ENCODE results near the gene BAIAP3. TPM values are rescaled to one million over a fixed set of nuclear protein-coding genes. Genes with fewer than 3 reads are reported as not detected.

BAIAP3 gene
- total RNA-seq, 6 donors from 2014 or later: 3.2 to 57.6 (median 11.5) TPM

DNA sequence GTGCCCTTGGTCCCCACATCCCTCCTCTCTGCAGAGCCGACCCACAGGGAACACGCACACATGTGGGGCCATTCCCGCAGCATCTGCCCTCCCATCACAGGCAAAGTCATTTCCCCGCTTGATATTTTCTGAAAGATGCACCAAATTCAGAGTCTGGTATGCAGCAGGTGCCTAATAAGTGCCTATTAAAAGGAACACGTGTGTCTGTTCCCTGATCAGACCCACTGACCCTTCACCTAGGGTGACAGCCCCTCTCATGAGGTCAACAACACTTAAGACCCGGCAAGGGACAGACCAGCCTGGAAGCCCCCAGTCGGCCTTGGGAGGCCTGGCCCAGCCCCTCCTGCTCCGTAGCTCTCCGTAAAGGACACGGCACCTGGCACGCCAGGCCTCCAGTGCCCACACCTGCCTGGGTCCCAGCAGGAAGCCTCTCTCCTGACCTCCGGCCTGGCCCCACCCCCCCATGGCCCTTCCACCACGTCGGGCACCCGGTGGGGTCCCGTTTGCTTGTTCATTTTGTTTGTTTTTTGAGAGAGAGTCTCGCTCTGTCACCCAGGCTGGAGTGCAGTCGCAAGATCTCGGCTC lies 61.0 kb downstream of the BAIAP3 start:
- Histone ChIP-seq H3K4me3 (no peak overlapping the region), H3K4me1 (no peaks in the 10 kb centered on the region), H3K27me3 (no peaks in the 10 kb centered on the region), H3K36me3 (peaks cover 29 to 87% (median 68%) of the 10 kb centered on the region in 4 donors), H3K27ac (no peak overlapping the region), H3K9me3 (no peaks in the 10 kb centered on the region)
- DNase-seq (no peak), ATAC-seq (ENCODE audit: low FRiP score in 2 of 2) (peak in 1 of 2 donors; percentile 14)
- 91 to 93% methylated on average over 12 to 19 of the region's 19 CpGs for WGBS, 2 donors
- TF ChIP-seq POLR2A (IDR thresholded peaks at IDR 0.05) (no peak), POLR2AphosphoS5 (IDR thresholded peaks at IDR 0.05) (no peak), EP300 (IDR thresholded peaks at IDR 0.05) (no peak)
- TF ChIP-seq, protein P1, sequence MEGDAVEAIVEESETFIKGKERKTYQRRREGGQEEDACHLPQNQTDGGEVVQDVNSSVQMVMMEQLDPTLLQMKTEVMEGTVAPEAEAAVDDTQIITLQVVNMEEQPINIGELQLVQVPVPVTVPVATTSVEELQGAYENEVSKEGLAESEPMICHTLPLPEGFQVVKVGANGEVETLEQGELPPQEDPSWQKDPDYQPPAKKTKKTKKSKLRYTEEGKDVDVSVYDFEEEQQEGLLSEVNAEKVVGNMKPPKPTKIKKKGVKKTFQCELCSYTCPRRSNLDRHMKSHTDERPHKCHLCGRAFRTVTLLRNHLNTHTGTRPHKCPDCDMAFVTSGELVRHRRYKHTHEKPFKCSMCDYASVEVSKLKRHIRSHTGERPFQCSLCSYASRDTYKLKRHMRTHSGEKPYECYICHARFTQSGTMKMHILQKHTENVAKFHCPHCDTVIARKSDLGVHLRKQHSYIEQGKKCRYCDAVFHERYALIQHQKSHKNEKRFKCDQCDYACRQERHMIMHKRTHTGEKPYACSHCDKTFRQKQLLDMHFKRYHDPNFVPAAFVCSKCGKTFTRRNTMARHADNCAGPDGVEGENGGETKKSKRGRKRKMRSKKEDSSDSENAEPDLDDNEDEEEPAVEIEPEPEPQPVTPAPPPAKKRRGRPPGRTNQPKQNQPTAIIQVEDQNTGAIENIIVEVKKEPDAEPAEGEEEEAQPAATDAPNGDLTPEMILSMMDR (IDR thresholded peaks at IDR 0.05): no peak

DNA sequence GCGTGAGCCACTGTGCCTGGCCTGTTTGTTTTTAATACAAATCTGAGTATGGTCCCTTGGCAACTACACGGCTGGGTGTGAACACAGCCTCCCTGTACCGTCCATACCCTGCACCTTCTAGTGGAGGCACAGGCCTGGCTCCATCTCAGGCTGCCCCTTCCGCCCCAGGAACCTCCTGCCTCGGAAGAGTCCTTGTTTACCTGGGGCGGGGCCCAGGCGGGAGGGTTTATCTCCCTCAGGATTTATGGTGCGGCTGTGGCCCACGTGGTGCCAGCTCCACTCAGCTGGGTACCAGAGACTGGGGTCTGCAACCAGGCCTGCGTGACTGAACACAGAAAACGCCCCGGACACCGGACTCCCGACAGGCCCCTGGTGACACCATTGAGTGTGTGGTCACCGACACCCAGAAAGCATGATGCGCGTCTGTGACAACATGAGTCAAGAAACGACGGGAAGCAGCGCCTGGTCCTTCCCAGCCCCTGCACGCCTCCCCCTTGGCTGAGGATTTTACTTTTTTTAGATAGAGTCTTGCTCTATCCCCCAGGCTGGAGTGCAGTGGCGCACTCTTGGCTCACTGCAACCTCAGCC lies 62.1 kb downstream of the BAIAP3 start:
- no peak for TF ChIP-seq POLR2A (IDR thresholded peaks at IDR 0.05)
- Histone ChIP-seq H3K27ac (no peak overlapping the region), H3K27me3 (no peaks in the 10 kb centered on the region), H3K9me3 (no peaks in the 10 kb centered on the region), H3K4me1 (no peaks in the 10 kb centered on the region), H3K36me3 (peaks cover 26 to 87% (median 68%) of the 10 kb centered on the region in 4 donors), H3K4me3 (no peak overlapping the region)
- DNase-seq: no peak
- no peak for ATAC-seq (ENCODE audit: low FRiP score in 2 of 2)
- 89 to 94% methylated on average over 11 to 22 of the region's 22 CpGs for WGBS, 2 donors

DNA sequence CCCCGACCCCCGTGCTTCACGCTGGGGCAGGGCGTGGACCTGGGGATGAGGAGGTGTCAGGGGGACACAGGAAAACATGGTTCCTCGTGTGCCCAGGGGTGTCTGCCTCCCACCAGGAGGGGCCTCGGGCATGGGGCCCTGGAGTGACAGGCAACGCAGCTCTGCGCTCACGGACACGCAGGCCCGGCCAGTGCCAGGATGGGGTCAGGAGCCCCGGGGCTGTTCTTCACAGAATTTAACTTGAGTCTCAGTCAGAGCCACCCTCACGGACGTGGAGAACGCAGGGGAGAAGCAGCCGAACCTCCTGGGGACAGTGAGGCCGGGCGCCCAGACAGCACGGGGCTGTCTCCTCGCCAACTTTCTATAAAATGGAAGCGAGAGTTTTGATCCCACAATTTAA lies 64.3 kb downstream of the BAIAP3 start:
- Histone ChIP-seq H3K36me3 (peaks cover 39 to 87% (median 73%) of the 10 kb centered on the region in 4 donors), H3K9me3 (no peaks in the 10 kb centered on the region), H3K4me3 (no peak overlapping the region), H3K27ac (no peak overlapping the region), H3K4me1 (no peaks in the 10 kb centered on the region), H3K27me3 (no peaks in the 10 kb centered on the region)
- ATAC-seq (ENCODE audit: low FRiP score in 2 of 2) (no peak), DNase-seq (no peak)
- no peak for TF ChIP-seq POLR2A (IDR thresholded peaks at IDR 0.05)
- 92 to 93% methylated on average over 15 to 21 of the region's 21 CpGs for WGBS, 2 donors

DNA sequence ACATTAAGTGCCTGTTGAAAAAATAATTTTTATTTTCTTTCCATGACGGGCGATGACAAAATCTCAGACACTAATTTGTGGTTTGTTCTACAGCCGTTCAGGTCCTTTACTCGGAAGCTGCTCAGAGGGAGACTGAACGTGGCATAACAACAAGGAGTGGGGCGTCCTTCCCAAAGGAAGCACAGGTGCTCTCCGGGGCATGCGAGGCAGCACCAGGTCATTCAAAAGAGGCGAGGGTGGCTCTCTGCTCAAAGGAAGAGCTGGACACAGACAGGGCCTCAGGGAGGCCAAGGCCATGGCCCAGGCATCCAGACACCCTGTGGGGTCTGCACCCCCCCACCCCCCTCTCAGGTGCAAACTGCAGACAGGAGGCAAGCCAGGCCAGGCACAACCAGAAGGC lies 64.9 kb downstream of the BAIAP3 start:
- H3K27ac ChIP-seq: no peak overlapping the region
- ATAC-seq (ENCODE audit: low FRiP score in 2 of 2) (no peak), DNase-seq (no peak)
- TF ChIP-seq EP300 (IDR thresholded peaks at IDR 0.05) (no peak), POLR2AphosphoS5 (IDR thresholded peaks at IDR 0.05) (no peak), POLR2A (IDR thresholded peaks at IDR 0.05) (no peak)
- TF ChIP-seq, protein P1 (IDR thresholded peaks at IDR 0.05): no peak
- peaks cover 40 to 87% (median 71%) of the 10 kb centered on the region in 4 donors for H3K36me3 ChIP-seq
- 94 to 97% methylated on average over 9 of the region's 9 CpGs for WGBS, 2 donors
- H3K4me1 ChIP-seq: no peaks in the 10 kb centered on the region
- H3K4me3 ChIP-seq: no peak overlapping the region
- no peaks in the 10 kb centered on the region for H3K9me3 ChIP-seq
- no peaks in the 10 kb centered on the region for H3K27me3 ChIP-seq

Other genes starting within 250 kb of the BAIAP3 start
- under 1 TPM in 1 of 6 donors, not detected in 5; 0.30 TPM for gene C1QTNF8, start 237.4 kb upstream of the BAIAP3 start, total RNA-seq
- 10 to 100 TPM in 2 of 6 donors, 1 to 10 TPM in 4; 6.4 to 46.1 (median 9.3) TPM for gene CACNA1H, start 180.5 kb upstream of the BAIAP3 start, total RNA-seq
- 10 to 100 TPM in 1 of 6 donors, 1 to 10 TPM in 2, under 1 TPM in 1, not detected in 2; 0.61 to 38.8 (median 3.7) TPM for gene TPSG1, start 108.4 kb upstream of the BAIAP3 start, total RNA-seq
- gene TPSB2, start 103.5 kb upstream of the BAIAP3 start, total RNA-seq: 100 to 1,000 TPM in 2 of 6 donors, 10 to 100 TPM in 4; 10.5 to 329 (median 70.7) TPM
- gene TPSAB1, start 92.9 kb upstream of the BAIAP3 start, total RNA-seq: 100 to 1,000 TPM in 3 of 6 donors, 10 to 100 TPM in 2, 1 to 10 TPM in 1; 6.4 to 207 (median 99.8) TPM
- gene TPSD1, start 77.6 kb upstream of the BAIAP3 start, total RNA-seq: 10 to 100 TPM in 2 of 6 donors, 1 to 10 TPM in 4; 1.3 to 14.0 (median 6.4) TPM
- gene UBE2I, start 24.0 kb upstream of the BAIAP3 start, total RNA-seq: 100 to 1,000 TPM in 1 of 6 donors, 10 to 100 TPM in 5; 51.4 to 113 (median 92.0) TPM
- 10 to 100 TPM; 55.6 to 74.5 (median 65.1) TPM for gene TSR3, start 18.2 kb downstream of the BAIAP3 start, total RNA-seq
- 100 to 1,000 TPM in 1 of 6 donors, 10 to 100 TPM in 5; 32.8 to 106 (median 93.0) TPM for gene GNPTG, start 18.3 kb downstream of the BAIAP3 start, total RNA-seq
- 10 to 100 TPM in 5 of 6 donors, 1 to 10 TPM in 1; 7.6 to 83.8 (median 28.0) TPM for gene UNKL, start 81.1 kb downstream of the BAIAP3 start, total RNA-seq
- gene UQCC4, start 87.1 kb downstream of the BAIAP3 start, total RNA-seq: 10 to 100 TPM in 3 of 6 donors, 1 to 10 TPM in 3; 3.1 to 16.3 (median 9.9) TPM
- 1 to 10 TPM in 1 of 6 donors, under 1 TPM in 1, not detected in 4; 0.27 to 2.2 TPM for gene PERCC1, start 97.4 kb downstream of the BAIAP3 start, total RNA-seq
- gene CCDC154, start 110.9 kb downstream of the BAIAP3 start, total RNA-seq: 1 to 10 TPM in 4 of 6 donors, under 1 TPM in 1, not detected in 1; 0.30 to 5.4 (median 2.9) TPM
- 100 to 1,000 TPM in 4 of 6 donors, 10 to 100 TPM in 2; 78.0 to 463 (median 147) TPM for gene CLCN7, start 141.4 kb downstream of the BAIAP3 start, total RNA-seq
- gene PTX4, start 155.3 kb downstream of the BAIAP3 start, total RNA-seq: under 1 TPM in 3 of 6 donors, not detected in 3; 0.30 to 0.34 (median 0.34) TPM
- gene TELO2, start 159.7 kb downstream of the BAIAP3 start, total RNA-seq: 100 to 1,000 TPM in 1 of 6 donors, 10 to 100 TPM in 5; 13.8 to 130 (median 41.5) TPM
- gene TMEM204, start 200.0 kb downstream of the BAIAP3 start, total RNA-seq: 100 to 1,000 TPM in 1 of 6 donors, 10 to 100 TPM in 5; 31.4 to 112 (median 48.4) TPM